BLaER1 (cell line): ENCODE measurements around the gene CEP120.

Source experiments
- H3K27ac ChIP-seq: shearing (Covaris generic); formaldehyde crosslinking; 2 replicates; pipeline ENCODE4 v1.8.1; 2022
- H3K27me3 ChIP-seq: shearing (Covaris generic); formaldehyde crosslinking; 2 replicates; pipeline ENCODE4 v1.8.1; 2022
- H3K36me3 ChIP-seq: shearing (Covaris generic); formaldehyde crosslinking; 2 replicates; pipeline ENCODE4 v1.8.1; 2022
- H3K4me1 ChIP-seq: shearing (Covaris generic); formaldehyde crosslinking; 2 replicates; pipeline ENCODE4 v1.8.1; 2022
- H3K4me2 ChIP-seq: shearing (Covaris generic); formaldehyde crosslinking; 2 replicates; pipeline ENCODE4 v1.8.1; 2022
- H3K4me3 ChIP-seq: shearing (Covaris generic); formaldehyde crosslinking; 2 replicates; pipeline ENCODE4 v1.8.1; 2022
- H3K9ac ChIP-seq: shearing (Covaris generic); formaldehyde crosslinking; 2 replicates; pipeline ENCODE4 v1.8.1; 2022
- H3K9me3 ChIP-seq: shearing (Covaris generic); formaldehyde crosslinking; 2 replicates; pipeline ENCODE4 v1.8.1; 2022
- H4K20me1 ChIP-seq: shearing (Covaris generic); formaldehyde crosslinking; 2 replicates; pipeline ENCODE4 v1.8.1; 2022
- Cebpa-rat ChIP-seq: shearing (Covaris generic); IDR thresholded peaks from 2 replicates; pipeline ENCODE4 v1.8.1; 2022

Gene CEP120

DNA sequence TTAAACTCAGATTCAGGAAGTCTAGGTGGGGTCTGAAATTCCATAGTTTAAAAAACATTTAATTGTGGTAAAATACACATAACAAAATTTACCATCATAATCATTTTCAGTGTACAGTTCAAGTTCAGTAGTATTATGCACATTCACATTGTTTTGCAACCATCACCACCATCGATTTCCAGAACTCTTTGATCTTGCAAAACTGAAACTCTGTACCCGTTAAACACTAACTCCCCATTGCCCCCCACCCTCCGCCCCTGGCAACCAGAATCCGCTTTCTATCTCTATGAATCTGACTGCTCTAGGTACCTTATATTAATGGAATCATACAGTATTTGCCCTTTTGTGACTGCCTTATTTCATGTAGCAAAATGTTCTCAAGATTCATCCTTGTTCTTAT lies 117.5 kb downstream of the CEP120 start:
- H3K9me3 ChIP-seq: no peaks in the 10 kb centered on the region
- H3K4me3 ChIP-seq: no peak overlapping the region
- no peaks in the 10 kb centered on the region for H4K20me1 ChIP-seq
- TF ChIP-seq Cebpa-rat: no peak
- no peak overlapping the region for H3K9ac ChIP-seq
- H3K4me1 ChIP-seq: no peaks in the 10 kb centered on the region
- H3K27me3 ChIP-seq: no peaks in the 10 kb centered on the region
- no peak overlapping the region for H3K27ac ChIP-seq
- no peak overlapping the region for H3K4me2 ChIP-seq
- no peaks in the 10 kb centered on the region for H3K36me3 ChIP-seq

DNA sequence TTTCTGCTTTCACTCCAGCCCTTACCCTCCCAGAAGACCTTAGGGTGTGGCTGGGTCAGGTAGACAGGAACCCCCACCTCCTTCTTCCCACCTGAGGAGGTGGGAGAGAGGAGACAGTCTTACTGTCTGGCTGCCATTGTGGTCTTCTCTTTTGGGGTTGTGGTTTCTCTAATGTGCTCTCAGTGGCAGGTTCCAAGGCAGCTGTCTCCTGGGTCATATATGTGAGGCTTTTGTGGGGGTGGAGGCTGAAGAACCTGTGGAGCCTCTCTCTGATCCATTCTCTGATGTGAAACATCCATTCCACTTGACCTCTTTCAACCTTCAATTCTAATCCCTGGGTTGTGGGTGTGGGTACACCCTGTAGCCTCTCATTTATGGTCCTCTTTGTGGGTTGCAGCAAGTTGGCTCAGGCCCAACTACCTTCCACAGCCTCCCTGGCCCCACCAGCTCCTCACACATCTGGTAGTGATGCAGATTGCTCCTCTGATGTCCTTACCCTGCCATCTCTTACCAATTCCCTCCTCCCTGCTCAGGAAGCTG lies 118.4 kb downstream of the CEP120 start:
- H3K36me3 ChIP-seq: no peaks in the 10 kb centered on the region
- TF ChIP-seq Cebpa-rat: no peak
- H4K20me1 ChIP-seq: no peaks in the 10 kb centered on the region
- H3K27ac ChIP-seq: no peak overlapping the region
- no peak overlapping the region for H3K9ac ChIP-seq
- peaks cover 6% of the 10 kb centered on the region; the same call in 1 of the 2 replicates for H3K9me3 ChIP-seq
- H3K27me3 ChIP-seq: no peaks in the 10 kb centered on the region
- H3K4me1 ChIP-seq: no peaks in the 10 kb centered on the region
- no peak overlapping the region for H3K4me3 ChIP-seq
- no peak overlapping the region for H3K4me2 ChIP-seq

DNA sequence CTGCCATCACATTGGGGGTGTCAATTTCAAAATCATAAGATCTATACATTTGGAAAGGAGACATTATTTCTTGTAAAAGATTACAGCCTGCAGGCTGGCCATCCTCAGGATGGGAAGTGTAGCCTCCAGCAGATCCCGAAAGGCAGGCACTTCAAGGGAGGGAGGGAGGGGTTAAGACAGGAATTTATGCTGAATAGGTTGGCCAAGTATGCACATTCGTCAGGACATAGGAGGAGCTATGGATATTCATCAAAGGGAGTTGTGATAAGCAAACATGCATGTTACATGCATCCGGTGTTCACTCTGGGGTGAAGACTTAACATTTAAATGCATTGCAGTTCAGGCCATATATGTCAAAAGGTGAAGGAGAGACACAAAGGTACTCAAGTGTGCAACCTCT lies 119.4 kb downstream of the CEP120 start:
- no peaks in the 10 kb centered on the region for H3K36me3 ChIP-seq
- no peak overlapping the region for H3K4me3 ChIP-seq
- no peaks in the 10 kb centered on the region for H3K4me1 ChIP-seq
- H3K27ac ChIP-seq: no peak overlapping the region
- no peak overlapping the region for H3K4me2 ChIP-seq
- TF ChIP-seq Cebpa-rat: no peak
- H3K9ac ChIP-seq: no peak overlapping the region
- H3K9me3 ChIP-seq: peaks cover 13% of the 10 kb centered on the region; the same call in 1 of the 2 replicates
- H4K20me1 ChIP-seq: no peaks in the 10 kb centered on the region
- no peaks in the 10 kb centered on the region for H3K27me3 ChIP-seq

DNA sequence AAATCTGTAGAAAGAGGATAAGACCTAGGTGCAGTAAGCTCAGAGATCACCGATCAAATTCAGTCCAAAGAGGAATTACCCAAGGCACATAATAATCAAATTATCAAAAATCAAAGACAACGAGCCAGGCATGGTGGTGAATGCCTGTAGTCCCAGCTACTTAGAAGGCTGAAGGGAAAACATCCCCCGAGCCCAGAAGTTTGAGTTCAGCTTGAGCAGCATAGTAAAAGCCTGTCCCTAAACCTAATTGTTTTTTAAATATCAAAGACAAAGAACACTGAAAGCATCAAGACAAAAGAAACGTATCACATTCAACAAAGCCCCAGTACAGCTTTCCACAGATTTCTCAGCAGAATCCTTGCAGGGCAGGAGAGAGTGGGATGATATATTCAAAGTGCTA lies 122.9 kb downstream of the CEP120 start:
- no peak for TF ChIP-seq Cebpa-rat
- Histone ChIP-seq H3K36me3 (no peaks in the 10 kb centered on the region), H4K20me1 (no peaks in the 10 kb centered on the region), H3K9me3 (peaks cover 13% of the 10 kb centered on the region; the same call in 1 of the 2 replicates), H3K27me3 (no peaks in the 10 kb centered on the region), H3K4me3 (no peak overlapping the region), H3K4me1 (no peaks in the 10 kb centered on the region), H3K27ac (no peak overlapping the region), H3K4me2 (no peak overlapping the region), H3K9ac (no peak overlapping the region)

DNA sequence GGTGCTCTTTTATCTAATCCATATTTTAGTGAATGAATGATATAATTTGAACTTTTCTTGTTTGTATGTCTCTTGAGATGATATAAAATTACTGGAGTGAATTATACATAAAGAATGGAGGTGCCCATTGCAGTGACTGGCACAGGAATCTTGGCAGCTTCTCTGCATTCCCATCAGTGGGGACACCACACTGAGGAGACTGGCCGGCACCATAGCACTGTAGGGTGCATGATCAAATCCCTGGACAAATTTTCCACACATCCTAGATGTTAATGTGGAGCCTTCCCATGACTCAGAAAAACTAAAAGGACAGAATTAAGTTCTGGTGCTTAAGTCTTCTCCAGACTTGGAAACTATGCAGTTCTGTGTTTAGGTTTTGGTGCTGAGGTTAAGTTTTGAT lies 124.1 kb downstream of the CEP120 start:
- no peaks in the 10 kb centered on the region for H4K20me1 ChIP-seq
- no peak for TF ChIP-seq Cebpa-rat
- no peak overlapping the region for H3K27ac ChIP-seq
- no peak overlapping the region for H3K9ac ChIP-seq
- no peaks in the 10 kb centered on the region for H3K36me3 ChIP-seq
- H3K4me1 ChIP-seq: no peaks in the 10 kb centered on the region
- H3K9me3 ChIP-seq: peaks cover 13% of the 10 kb centered on the region; the same call in 1 of the 2 replicates
- no peak overlapping the region for H3K4me3 ChIP-seq
- H3K4me2 ChIP-seq: no peak overlapping the region
- no peaks in the 10 kb centered on the region for H3K27me3 ChIP-seq

DNA sequence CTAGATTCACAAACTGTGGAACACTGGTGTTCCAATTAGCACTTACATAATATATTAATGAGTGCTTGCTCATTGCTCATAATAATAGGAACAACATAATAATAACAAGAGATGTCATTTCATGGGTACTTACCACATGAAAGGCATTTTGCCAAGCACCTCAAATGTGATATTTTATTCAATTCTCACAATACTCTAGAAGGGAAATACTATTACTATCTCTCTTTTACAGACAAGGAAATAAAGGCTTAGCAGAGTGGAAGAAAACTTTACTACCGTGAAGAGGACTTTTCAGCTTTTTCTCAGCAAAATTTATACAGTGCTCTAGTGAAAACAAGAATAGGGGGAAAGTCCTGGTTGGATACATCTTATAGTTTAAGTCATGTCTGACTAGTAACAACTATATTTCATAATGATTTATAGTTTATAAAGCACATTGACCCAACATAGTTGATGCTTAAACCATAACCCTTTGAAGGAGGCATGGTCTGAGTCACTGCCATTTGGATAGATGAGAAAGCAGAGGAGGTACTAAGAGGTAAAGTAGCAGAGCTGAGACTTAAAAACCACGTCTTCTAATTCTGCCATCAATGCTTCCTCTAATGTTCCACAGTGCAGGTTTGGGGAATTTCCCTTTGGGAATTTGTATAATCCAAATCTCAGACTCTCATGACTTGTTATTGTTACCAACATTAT lies 124.7 kb downstream of the CEP120 start:
- H4K20me1 ChIP-seq: no peaks in the 10 kb centered on the region
- H3K4me1 ChIP-seq: no peaks in the 10 kb centered on the region
- no peak overlapping the region for H3K4me2 ChIP-seq
- H3K36me3 ChIP-seq: no peaks in the 10 kb centered on the region
- H3K4me3 ChIP-seq: no peak overlapping the region
- no peaks in the 10 kb centered on the region for H3K27me3 ChIP-seq
- no peak overlapping the region for H3K9ac ChIP-seq
- H3K9me3 ChIP-seq: peaks cover 13% of the 10 kb centered on the region; the same call in 1 of the 2 replicates
- no peak overlapping the region for H3K27ac ChIP-seq
- TF ChIP-seq Cebpa-rat: no peak

DNA sequence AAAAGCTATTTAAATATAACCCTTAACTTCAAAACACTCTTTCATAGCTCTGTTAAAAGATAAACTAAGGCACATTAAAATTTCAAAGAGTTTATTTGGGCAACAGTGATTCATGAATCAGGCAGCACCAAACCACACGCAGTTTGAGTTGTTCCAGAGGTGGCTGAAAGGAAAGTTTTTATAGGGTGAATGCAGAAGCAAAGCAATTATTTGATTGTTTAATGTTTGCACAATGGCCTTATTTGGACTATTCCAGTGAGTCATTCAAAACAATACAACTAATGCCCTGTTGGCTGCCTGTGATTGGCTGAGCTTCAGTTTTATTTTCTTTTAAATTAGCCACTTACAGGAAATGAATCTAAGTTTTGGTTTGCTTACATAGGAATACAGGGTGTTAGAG lies 125.3 kb downstream of the CEP120 start:
- H4K20me1 ChIP-seq: no peaks in the 10 kb centered on the region
- peaks cover 13% of the 10 kb centered on the region; the same call in 1 of the 2 replicates for H3K9me3 ChIP-seq
- H3K27me3 ChIP-seq: no peaks in the 10 kb centered on the region
- no peaks in the 10 kb centered on the region for H3K36me3 ChIP-seq
- no peak for TF ChIP-seq Cebpa-rat
- no peaks in the 10 kb centered on the region for H3K4me1 ChIP-seq
- H3K4me2 ChIP-seq: no peak overlapping the region
- H3K4me3 ChIP-seq: no peak overlapping the region
- no peak overlapping the region for H3K9ac ChIP-seq
- H3K27ac ChIP-seq: no peak overlapping the region

DNA sequence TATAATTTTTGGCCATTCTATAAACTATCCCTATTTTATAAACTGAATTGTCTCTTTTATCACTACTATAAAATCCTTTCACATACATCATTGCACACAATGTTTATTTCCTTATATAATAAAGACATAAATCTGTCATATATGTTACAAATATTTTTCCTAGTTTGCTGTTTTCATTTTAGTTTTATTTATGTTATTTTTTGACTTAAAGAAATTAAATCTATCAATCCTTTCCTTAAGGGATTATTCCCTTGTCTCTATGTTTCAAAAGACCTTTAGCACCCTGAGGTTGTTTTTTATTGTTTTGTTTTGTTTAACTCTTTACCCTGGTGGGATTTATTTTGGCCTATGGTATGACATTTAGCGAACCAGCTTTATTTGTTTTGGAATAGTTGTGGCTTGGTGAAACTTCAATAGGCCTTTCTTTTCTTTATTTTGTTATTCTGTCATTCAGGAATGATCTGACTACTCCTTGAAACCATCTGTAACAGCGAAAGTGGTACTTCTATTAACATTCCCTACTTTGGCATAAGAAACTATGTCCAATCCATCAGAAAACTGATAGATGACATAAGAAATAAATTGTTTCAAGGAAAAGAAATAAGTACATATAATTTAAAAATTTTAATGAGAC lies 125.9 kb downstream of the CEP120 start:
- Histone ChIP-seq H3K27me3 (no peaks in the 10 kb centered on the region), H3K4me3 (no peak overlapping the region), H3K27ac (no peak overlapping the region), H3K9ac (no peak overlapping the region), H3K4me2 (no peak overlapping the region), H3K9me3 (peaks cover 13% of the 10 kb centered on the region; the same call in 1 of the 2 replicates), H4K20me1 (no peaks in the 10 kb centered on the region), H3K4me1 (no peaks in the 10 kb centered on the region), H3K36me3 (no peaks in the 10 kb centered on the region)
- no peak for TF ChIP-seq Cebpa-rat
